Adrenal gland (tissue), 12 donors: ENCODE measurements around the gene LRRC55. TPM values are rescaled to one million over a fixed set of nuclear protein-coding genes. Genes with fewer than 3 reads are reported as not detected.

Experiments used
- DNase-seq, 7 donors: peaks; one replicate each; pipeline ENCODE4 v3.0.0-alpha.2; 2019 to 2020
- H3K27ac ChIP-seq, 5 donors: fragments of 200-600 bp; sonication (generic) in 4 of 5; 1 replicate in 3 of 5; 2 replicates in 2 of 5; pipeline versions ENCODE4 v1.5.1 to v1.8.0; 2016 to 2020; ENCODE audit warnings: mild to moderate bottlenecking in 1 of 5
- H3K27me3 ChIP-seq: fragments of 200-600 bp; 2 replicates; pipeline ENCODE4 v1.8.0; 2021
- H3K36me3 ChIP-seq, 2 donors: fragments of 200-600 bp; replicated peaks in 1 of 2; 1 replicate in 1 of 2; 2 replicates in 1 of 2; pipeline versions ENCODE4 v1.5.1 to v1.8.0; 2018 to 2022
- H3K4me1 ChIP-seq, 2 donors: fragments of 200-600 bp; replicated peaks in 1 of 2; 1 replicate in 1 of 2; 2 replicates in 1 of 2; pipeline versions ENCODE4 v1.5.1 to v1.8.0; 2018 to 2021
- H3K4me3 ChIP-seq, 4 donors: fragments of 200-600 bp; sonication (generic) in 3 of 4; one replicate each; pipeline ENCODE4 v1.5.1; 2016 to 2018
- H3K9me3 ChIP-seq, 3 donors: fragments of 200-600 bp; sonication (generic) in 1 of 3; replicated peaks in 1 of 3; 1 replicate in 2 of 3; 2 replicates in 1 of 3; pipeline versions ENCODE4 v1.5.1 to v1.8.0; 2016 to 2021
- CTCF ChIP-seq, 6 experiments: fragments of 450-650 bp in 4 of 6; fragments of 200-600 bp in 2 of 6; sonication (generic) in 1 of 6; IDR thresholded peaks; 1 replicate in 5 of 6; 2 replicates in 1 of 6; pipeline versions ENCODE4 v1.5.1 to v1.8.0; 2016 to 2021; ENCODE audit warnings: antibody characterized with exemption in 6 of 6, mild to moderate bottlenecking in 2 of 6, moderate library complexity in 1 of 6
- POLR2A ChIP-seq, 2 donors: fragments of 450-650 bp; IDR thresholded peaks; one replicate each; pipeline ENCODE4 v1.6.1; 2017; ENCODE audit warnings: antibody characterized with exemption in 2 of 2, mild to moderate bottlenecking in 2 of 2, moderate library complexity in 1 of 2
- WGBS, 4 donors: extraction: QIAGEN DNeasy Blood & Tissue Kit in 2 of 4; methylation state at CpG; one replicate each; pipeline versions ENCODE4 v1.1.5 to v1.1.7; 2013 to 2017; 5-methylcytosine and 5-hydroxymethylcytosine counted together
- intact Hi-C, 2 donors: fragments of 100-400 bp; cut with DNase I; formaldehyde crosslinking; loops; one replicate each; pipeline versions ENCODE4 v1.14.1 to v1.15.0; 2022 to 2023
- polyA plus RNA-seq, 3 donors: library from polyadenylated mRNA; stranded (reverse); fragments of 200-250 nt in 2 of 3; fragments of 350-450 nt in 1 of 3; fragmentation: Illumina TruSeq in 1 of 3; extraction: RNeasy Lipid Tissue Mini Kit (QIAGEN cat#74804) in 1 of 3; gene quantifications; one replicate each; pipeline ENCODE4 v1.2.3, GENCODE V29; 2013 to 2014
- total RNA-seq, 9 donors: library from RNA; depleted of rRNA in 4 of 9; stranded (reverse); fragments of >200 nt in 4 of 9; fragments of 120-200 nt in 1 of 9; fragmentation: NEBNext Ultra II Directional in 1 of 9; extraction: Animal tissue kit (Norgen Biotek cat#: 25700) in 1 of 9; gene quantifications; one replicate each; pipeline versions ENCODE4 v1.1.0 to v1.2.4, GENCODE V29; 2013 to 2023
- donor health status: healthy with polysubstance abuse.
- donor health status: Bipolar disorder and iron deficiency.
- donor health status: DM: yes; HTN: yes; CAD: no.
- donor health status: DM: no; HTN: no; CAD: no.
- donor health status: DM: no; HTN: no; CAD: no.
- donor health status: DM: yes; HTN: yes; CAD: no.

The LRRC55 gene
- total and polyA plus RNA-seq, 12 donors, result 0.08 to 1.1 (median 0.50) TPM; not detected in 1

GRCh38 chr11:57160665-57161064, 21.1 kb upstream of the LRRC55 start:
- Histone ChIP-seq H3K9me3 (no peaks in the 10 kb centered on the region), H3K36me3 (no peaks in the 10 kb centered on the region), H3K4me1 (no peaks in the 10 kb centered on the region), H3K27me3 (no peaks in the 10 kb centered on the region), H3K27ac (no peak overlapping the region), H3K4me3 (no peak overlapping the region)
- TF ChIP-seq CTCF (IDR thresholded peaks at IDR 0.05), result no peak
- TF ChIP-seq POLR2A (IDR thresholded peaks at IDR 0.05), result no peak
- WGBS, 4 donors, result 70 to 84% (median 74%) methylated on average over 2 of the region's 2 CpGs
- no peak for DNase-seq
- intact Hi-C loops, result no loop called here

- no peaks in the 10 kb centered on the region for H3K27me3 ChIP-seq
- no peak for TF ChIP-seq POLR2A (IDR thresholded peaks at IDR 0.05)
- TF ChIP-seq CTCF (IDR thresholded peaks at IDR 0.05), result no peak
- H3K36me3 ChIP-seq, result no peaks in the 10 kb centered on the region
- no peaks in the 10 kb centered on the region for H3K4me1 ChIP-seq
- H3K9me3 ChIP-seq, result no peaks in the 10 kb centered on the region
- no peak for DNase-seq
- no peak overlapping the region for H3K4me3 ChIP-seq
- no peak overlapping the region for H3K27ac ChIP-seq
- WGBS, 4 donors, result 57 to 62% (median 59%) methylated on average over 5 of the region's 5 CpGs
- intact Hi-C loops, result no loop called here
Observed at GRCh38 chr11:57161351-57161750, 20.4 kb upstream of the LRRC55 start.

GRCh38 chr11:57162179-57162898, 19.4 kb upstream of the LRRC55 start:
- WGBS, 4 donors, result 52 to 66% (median 60%) methylated on average over 6 of the region's 6 CpGs
- H3K4me1 ChIP-seq, result no peaks in the 10 kb centered on the region
- intact Hi-C loops, result no loop called here
- no peaks in the 10 kb centered on the region for H3K9me3 ChIP-seq
- no peaks in the 10 kb centered on the region for H3K27me3 ChIP-seq
- H3K36me3 ChIP-seq, result no peaks in the 10 kb centered on the region
- no peak for DNase-seq
- no peak overlapping the region for H3K27ac ChIP-seq
- no peak overlapping the region for H3K4me3 ChIP-seq
- no peak for TF ChIP-seq POLR2A (IDR thresholded peaks at IDR 0.05)
- TF ChIP-seq CTCF (IDR thresholded peaks at IDR 0.05), result no peak

- Histone ChIP-seq H3K27ac (no peak overlapping the region), H3K4me3 (no peak overlapping the region), H3K4me1 (no peaks in the 10 kb centered on the region), H3K9me3 (no peaks in the 10 kb centered on the region), H3K27me3 (no peaks in the 10 kb centered on the region), H3K36me3 (no peaks in the 10 kb centered on the region)
- no peak for TF ChIP-seq CTCF (IDR thresholded peaks at IDR 0.05)
- no peak for TF ChIP-seq POLR2A (IDR thresholded peaks at IDR 0.05)
- intact Hi-C loops, result no loop called here
- 55 to 71% (median 68%) methylated on average over 6 of the region's 6 CpGs for WGBS, 4 donors
- DNase-seq, result no peak
Observed at GRCh38 chr11:57163160-57163868, 18.4 kb upstream of the LRRC55 start.
